Lower leg skin (tissue), 3 donors: ENCODE measurements around the gene NOC4L.

Source experiments
- POLR2A ChIP-seq, 2 donors: fragments of 450-650 bp; IDR thresholded peaks; one replicate each; pipeline ENCODE4 v1.6.1; 2016 to 2017; ENCODE audit warnings: antibody characterized with exemption in 2 of 2, mild to moderate bottlenecking in 1 of 2, moderate library complexity in 1 of 2
- TF ChIP-seq, protein P1 (sequence below), 3 donors: fragments of 450-650 bp; IDR thresholded peaks; one replicate each; pipeline ENCODE4 v1.5.1; 2016; ENCODE audit warnings: antibody characterized with exemption in 3 of 3, mild to moderate bottlenecking in 3 of 3, moderate library complexity in 2 of 3

DNA sequence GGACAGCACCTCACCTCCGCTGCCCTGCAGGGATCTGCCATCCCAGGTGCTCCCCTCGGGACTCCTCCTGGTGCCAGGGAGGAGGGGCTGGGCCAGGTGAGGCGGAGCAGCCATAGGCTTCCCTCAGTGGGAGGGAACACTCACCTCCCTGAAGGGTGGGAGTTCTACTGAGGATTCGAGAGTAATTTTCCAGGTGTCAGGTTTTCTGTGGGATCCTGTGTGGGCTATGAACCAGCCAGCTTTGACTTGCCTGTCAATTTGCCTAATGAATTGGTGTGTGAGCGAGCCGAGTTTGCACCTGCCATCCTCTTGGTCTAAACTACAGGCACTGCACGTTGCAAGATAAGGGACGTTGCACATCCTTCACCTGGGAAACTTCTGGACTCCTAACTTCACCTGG, 50.3 kb downstream of the NOC4L start:
- no peak for TF ChIP-seq POLR2A (IDR thresholded peaks at IDR 0.05)
- TF ChIP-seq, protein P1, sequence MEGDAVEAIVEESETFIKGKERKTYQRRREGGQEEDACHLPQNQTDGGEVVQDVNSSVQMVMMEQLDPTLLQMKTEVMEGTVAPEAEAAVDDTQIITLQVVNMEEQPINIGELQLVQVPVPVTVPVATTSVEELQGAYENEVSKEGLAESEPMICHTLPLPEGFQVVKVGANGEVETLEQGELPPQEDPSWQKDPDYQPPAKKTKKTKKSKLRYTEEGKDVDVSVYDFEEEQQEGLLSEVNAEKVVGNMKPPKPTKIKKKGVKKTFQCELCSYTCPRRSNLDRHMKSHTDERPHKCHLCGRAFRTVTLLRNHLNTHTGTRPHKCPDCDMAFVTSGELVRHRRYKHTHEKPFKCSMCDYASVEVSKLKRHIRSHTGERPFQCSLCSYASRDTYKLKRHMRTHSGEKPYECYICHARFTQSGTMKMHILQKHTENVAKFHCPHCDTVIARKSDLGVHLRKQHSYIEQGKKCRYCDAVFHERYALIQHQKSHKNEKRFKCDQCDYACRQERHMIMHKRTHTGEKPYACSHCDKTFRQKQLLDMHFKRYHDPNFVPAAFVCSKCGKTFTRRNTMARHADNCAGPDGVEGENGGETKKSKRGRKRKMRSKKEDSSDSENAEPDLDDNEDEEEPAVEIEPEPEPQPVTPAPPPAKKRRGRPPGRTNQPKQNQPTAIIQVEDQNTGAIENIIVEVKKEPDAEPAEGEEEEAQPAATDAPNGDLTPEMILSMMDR (IDR thresholded peaks at IDR 0.05): no peak
